HEK293 (cell line): ENCODE measurements around the gene FNDC1.
A peak's percentile ranks its signal among the peaks of the same experiment; 100 is the strongest.

ENCODE experiments used
- CTCF ChIA-PET: fragments of 350-600 bp; formaldehyde crosslinking; extraction: SDS; loops from one replicate; lab custom pipeline; 2021; ENCODE audit warnings: antibody characterized with exemption; lab: Yijun Ruan, JAX
- POLR2A ChIA-PET: fragments of 300-600 bp; formaldehyde crosslinking; extraction: SDS; loops from one replicate; lab custom pipeline; 2020; ENCODE audit warnings: antibody characterized with exemption, inconsistent platforms; lab: Yijun Ruan, JAX
- H3K27ac ChIP-seq: fragments of 200-500 bp; sonication (Bioruptor generic); 2 replicates; pipeline ENCODE4 v1.5.1; 2014; ENCODE audit warnings: low read depth, low read length, control low read depth, inconsistent platforms; ENCODE audit errors: extremely low read depth
- H3K36me3 ChIP-seq, 2 experiments: fragments of 200-500 bp in 1 of 2; sonication (Bioruptor generic) in 1 of 2; 1 replicate in 1 of 2; 2 replicates in 1 of 2; pipeline ENCODE4 v1.5.1; 2014 to 2017; ENCODE audit warnings: inconsistent platforms in 2 of 2, low read length in 2 of 2; ENCODE audit not compliant: control insufficient read depth in 2 of 2, insufficient read depth in 1 of 2
- H3K4me1 ChIP-seq: fragments of 200-500 bp; sonication (Bioruptor generic); 2 replicates; pipeline ENCODE4 v1.5.1; 2014; ENCODE audit warnings: mild to moderate bottlenecking, low read length, inconsistent platforms; ENCODE audit not compliant: control insufficient read depth, insufficient read depth
- H3K4me3 ChIP-seq: 2 replicates; pipeline ENCODE4 v1.5.1; 2011; ENCODE audit warnings: low read depth, mild to moderate bottlenecking, control low read depth, low read length, moderate library complexity
- H3K9me3 ChIP-seq: fragments of 200-500 bp; sonication (Bioruptor generic); 2 replicates; pipeline ENCODE4 v1.5.1; 2014; ENCODE audit warnings: low read depth, low read length, inconsistent platforms; ENCODE audit not compliant: control insufficient read depth, insufficient read depth
- FEZF1 ChIP-seq: fragments of 450-650 bp; formaldehyde crosslinking; IDR thresholded peaks from 2 replicates; pipeline ENCODE4 v1.5.1; 2016; ENCODE audit warnings: missing biosample characterization, missing genetic modification characterization
- KLF1 ChIP-seq: fragments of 450-650 bp; formaldehyde crosslinking; IDR thresholded peaks from 2 replicates; pipeline ENCODE4 v1.5.1; 2016; ENCODE audit warnings: missing biosample characterization, missing genetic modification characterization
- KLF7 ChIP-seq: fragments of 450-650 bp; formaldehyde crosslinking; IDR thresholded peaks from 2 replicates; pipeline ENCODE4 v1.5.1; 2016; ENCODE audit warnings: missing biosample characterization, missing genetic modification characterization, borderline replicate concordance
- MEIS1 ChIP-seq: sonication (generic); formaldehyde crosslinking; IDR thresholded peaks from 2 replicates; pipeline ENCODE4 v1.8.1; 2022; ENCODE audit warnings: missing genetic modification reagents, mild to moderate bottlenecking, borderline replicate concordance
- SP7 ChIP-seq: fragments of 450-650 bp; formaldehyde crosslinking; IDR thresholded peaks from 2 replicates; pipeline ENCODE4 v1.5.1; 2016; ENCODE audit warnings: missing biosample characterization, missing genetic modification characterization
- YY1 ChIP-seq: fragments of 450-650 bp; formaldehyde crosslinking; IDR thresholded peaks from 2 replicates; pipeline ENCODE4 v1.5.1; 2018; ENCODE audit warnings: missing biosample characterization, missing genetic modification characterization
- ZBTB17 ChIP-seq: fragments of 450-650 bp; formaldehyde crosslinking; IDR thresholded peaks from 2 replicates; pipeline ENCODE4 v1.5.1; 2016; ENCODE audit warnings: missing biosample characterization, missing genetic modification characterization
- ZFHX2 ChIP-seq: fragments of 450-650 bp; formaldehyde crosslinking; conservative IDR thresholded peaks from 2 replicates; pipeline ENCODE4 v1.5.1; 2016; ENCODE audit warnings: missing biosample characterization, missing genetic modification characterization
- ZNF10 ChIP-seq: fragments of 450-650 bp; formaldehyde crosslinking; IDR thresholded peaks from 2 replicates; pipeline ENCODE4 v1.5.1; 2017; ENCODE audit warnings: missing biosample characterization, missing genetic modification characterization
- ZNF133 ChIP-seq: fragments of 450-650 bp; formaldehyde crosslinking; IDR thresholded peaks from 2 replicates; pipeline ENCODE4 v1.5.1; 2016; ENCODE audit warnings: missing biosample characterization, missing genetic modification characterization
- ZNF155 ChIP-seq: fragments of 450-650 bp; formaldehyde crosslinking; IDR thresholded peaks from 2 replicates; pipeline ENCODE4 v1.5.1; 2016; ENCODE audit warnings: missing biosample characterization, missing genetic modification characterization
- ZNF350 ChIP-seq: fragments of 450-650 bp; formaldehyde crosslinking; IDR thresholded peaks from 2 replicates; pipeline ENCODE4 v1.5.0; 2017; ENCODE audit warnings: missing biosample characterization, mild to moderate bottlenecking, missing genetic modification characterization
- ZNF529 ChIP-seq: fragments of 450-650 bp; formaldehyde crosslinking; IDR thresholded peaks from 2 replicates; pipeline ENCODE4 v1.5.1; 2017; ENCODE audit warnings: missing genetic modification characterization, missing biosample characterization; ENCODE audit not compliant: insufficient replicate concordance
- ZNF600 ChIP-seq: fragments of 450-650 bp; formaldehyde crosslinking; IDR thresholded peaks from 2 replicates; pipeline ENCODE4 v1.5.1; 2016; ENCODE audit warnings: missing biosample characterization, missing genetic modification characterization
- ZNF654 ChIP-seq: fragments of 450-650 bp; formaldehyde crosslinking; IDR thresholded peaks from 2 replicates; pipeline ENCODE4 v1.5.1; 2016; ENCODE audit warnings: low read depth, missing biosample characterization, missing genetic modification characterization
- ZNF658 ChIP-seq: fragments of 450-650 bp; formaldehyde crosslinking; IDR thresholded peaks from 2 replicates; pipeline ENCODE4; 2016; ENCODE audit warnings: missing biosample characterization, missing genetic modification characterization
- ZNF664 ChIP-seq: fragments of 450-650 bp; formaldehyde crosslinking; IDR thresholded peaks from 2 replicates; pipeline ENCODE4 v1.5.1; 2016; ENCODE audit warnings: missing biosample characterization, missing genetic modification characterization
- ZNF777 ChIP-seq: fragments of 450-650 bp; formaldehyde crosslinking; IDR thresholded peaks from 2 replicates; pipeline ENCODE4 v1.5.1; 2017; ENCODE audit warnings: missing biosample characterization, missing genetic modification characterization, borderline replicate concordance
- TF ChIP-seq, protein P1 (sequence below): fragments of 450-650 bp; formaldehyde crosslinking; IDR thresholded peaks from 2 replicates; pipeline ENCODE4 v1.5.1; 2016; ENCODE audit warnings: missing biosample characterization, missing genetic modification characterization
- TF ChIP-seq, protein P2 (sequence below): fragments of 450-650 bp; formaldehyde crosslinking; IDR thresholded peaks from 2 replicates; pipeline ENCODE4 v1.5.1; 2016; ENCODE audit warnings: missing biosample characterization, missing genetic modification characterization
- TF ChIP-seq, protein P3 (sequence below): fragments of 450-650 bp; formaldehyde crosslinking; IDR thresholded peaks from 2 replicates; pipeline ENCODE4 v1.5.1; 2016; ENCODE audit warnings: missing biosample characterization, missing genetic modification characterization
- TF ChIP-seq, protein P4 (sequence below): fragments of 450-650 bp; formaldehyde crosslinking; IDR thresholded peaks from 2 replicates; pipeline ENCODE4 v1.5.1; 2016; ENCODE audit warnings: missing biosample characterization, missing genetic modification characterization, low read depth
- TF ChIP-seq, protein P5 (sequence below): fragments of 450-650 bp; formaldehyde crosslinking; IDR thresholded peaks from 2 replicates; pipeline ENCODE4 v1.5.1; 2016; ENCODE audit warnings: missing biosample characterization, missing genetic modification characterization

FNDC1 gene

DNA sequence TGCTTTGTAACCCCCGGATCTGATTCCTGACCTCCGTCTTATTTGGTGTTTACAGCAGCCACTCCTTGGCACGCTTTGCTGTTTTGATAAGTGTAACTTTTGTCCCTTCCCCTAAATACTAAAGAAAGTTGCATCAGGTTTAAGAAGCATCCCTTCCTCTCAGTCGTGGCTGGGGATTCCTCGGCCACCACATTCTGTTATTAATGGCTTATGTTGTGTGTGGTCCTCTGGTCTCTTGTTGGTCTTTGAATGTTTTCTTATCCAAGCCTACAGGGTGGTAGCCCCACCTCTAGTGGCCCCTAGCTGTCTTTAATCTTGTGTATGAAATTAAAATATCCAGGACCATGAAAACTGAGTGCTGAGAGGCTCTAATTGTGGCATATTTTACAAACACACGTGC, 37.5 kb upstream of the FNDC1 start:
- no peak for TF ChIP-seq KLF1 (tag by site-specific recombination)
- TF ChIP-seq ZNF155 (tag by site-specific recombination): no peak
- TF ChIP-seq ZNF658 (tag by site-specific recombination): no peak
- TF ChIP-seq KLF7 (tag by site-specific recombination): no peak
- TF ChIP-seq ZNF133 (tag by site-specific recombination): no peak
- no peak for TF ChIP-seq ZNF10 (tag by site-specific recombination)
- TF ChIP-seq ZNF350 (tag by site-specific recombination): no peak
- TF ChIP-seq ZNF654: no peak
- TF ChIP-seq, protein P1, sequence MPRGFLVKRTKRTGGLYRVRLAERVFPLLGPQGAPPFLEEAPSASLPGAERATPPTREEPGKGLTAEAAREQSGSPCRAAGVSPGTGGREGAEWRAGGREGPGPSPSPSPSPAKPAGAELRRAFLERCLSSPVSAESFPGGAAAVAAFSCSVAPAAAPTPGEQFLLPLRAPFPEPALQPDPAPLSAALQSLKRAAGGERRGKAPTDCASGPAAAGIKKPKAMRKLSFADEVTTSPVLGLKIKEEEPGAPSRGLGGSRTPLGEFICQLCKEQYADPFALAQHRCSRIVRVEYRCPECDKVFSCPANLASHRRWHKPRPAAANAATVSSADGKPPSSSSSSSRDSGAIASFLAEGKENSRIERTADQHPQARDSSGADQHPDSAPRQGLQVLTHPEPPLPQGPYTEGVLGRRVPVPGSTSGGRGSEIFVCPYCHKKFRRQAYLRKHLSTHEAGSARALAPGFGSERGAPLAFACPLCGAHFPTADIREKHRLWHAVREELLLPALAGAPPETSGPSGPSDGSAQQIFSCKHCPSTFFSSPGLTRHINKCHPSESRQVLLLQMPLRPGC: no peak
- TF ChIP-seq ZNF600 (tag by site-specific recombination): no peak
- no peak for TF ChIP-seq MEIS1
- TF ChIP-seq SP7 (tag by site-specific recombination): no peak
- TF ChIP-seq, protein P2, sequence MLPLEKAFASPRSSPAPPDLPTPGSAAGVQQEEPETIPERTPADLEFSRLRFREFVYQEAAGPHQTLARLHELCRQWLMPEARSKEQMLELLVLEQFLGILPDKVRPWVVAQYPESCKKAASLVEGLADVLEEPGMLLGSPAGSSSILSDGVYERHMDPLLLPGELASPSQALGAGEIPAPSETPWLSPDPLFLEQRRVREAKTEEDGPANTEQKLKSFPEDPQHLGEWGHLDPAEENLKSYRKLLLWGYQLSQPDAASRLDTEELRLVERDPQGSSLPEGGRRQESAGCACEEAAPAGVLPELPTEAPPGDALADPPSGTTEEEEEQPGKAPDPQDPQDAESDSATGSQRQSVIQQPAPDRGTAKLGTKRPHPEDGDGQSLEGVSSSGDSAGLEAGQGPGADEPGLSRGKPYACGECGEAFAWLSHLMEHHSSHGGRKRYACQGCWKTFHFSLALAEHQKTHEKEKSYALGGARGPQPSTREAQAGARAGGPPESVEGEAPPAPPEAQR (tag by site-specific recombination): no peak
- Histone ChIP-seq H3K4me3 (no peak overlapping the region), H3K27ac (no peak overlapping the region), H3K36me3 (no peaks in the 10 kb centered on the region), H3K4me1 (no peaks in the 10 kb centered on the region), H3K9me3 (no peaks in the 10 kb centered on the region)
- ChIA-PET CTCF (interaction anchor here (0.5 to 6.0 kb wide), 6 partner anchors 9 to 1065 kb away, joined by 3 to 76 read pairs (median 4); no protein-coding TSS in a partner anchor), POLR2A (no interaction called here)

DNA sequence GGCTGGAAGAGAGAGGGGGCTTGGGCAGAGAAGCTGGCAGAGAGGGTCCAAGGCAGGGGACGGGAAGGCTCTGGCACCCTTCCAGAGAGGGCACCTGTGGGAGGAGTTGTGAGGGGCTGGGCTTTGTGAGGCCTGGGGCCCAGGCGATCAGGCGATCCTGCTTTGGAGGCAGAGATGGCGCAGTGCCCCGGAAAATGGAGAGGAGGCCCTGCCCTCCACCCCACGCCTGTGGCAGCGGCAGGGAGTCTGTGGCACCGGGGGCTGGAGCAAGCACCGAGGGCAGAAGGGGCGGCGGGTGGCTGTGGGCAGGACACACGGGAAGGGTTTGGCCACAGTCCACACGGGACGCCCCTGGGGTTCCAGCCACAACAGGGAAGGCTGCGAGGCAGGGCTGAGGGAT, 36.5 kb upstream of the FNDC1 start:
- Histone ChIP-seq H3K27ac (no peak overlapping the region), H3K4me3 (no peak overlapping the region)
- POLR2A ChIA-PET: no interaction called here
- TF ChIP-seq ZFHX2 (tag by site-specific recombination) (peak; percentile 24; the same call in 1 of the 2 replicates), SP7 (tag by site-specific recombination) (no peak), ZNF777 (tag by site-specific recombination) (no peak)
- TF ChIP-seq, protein P3, sequence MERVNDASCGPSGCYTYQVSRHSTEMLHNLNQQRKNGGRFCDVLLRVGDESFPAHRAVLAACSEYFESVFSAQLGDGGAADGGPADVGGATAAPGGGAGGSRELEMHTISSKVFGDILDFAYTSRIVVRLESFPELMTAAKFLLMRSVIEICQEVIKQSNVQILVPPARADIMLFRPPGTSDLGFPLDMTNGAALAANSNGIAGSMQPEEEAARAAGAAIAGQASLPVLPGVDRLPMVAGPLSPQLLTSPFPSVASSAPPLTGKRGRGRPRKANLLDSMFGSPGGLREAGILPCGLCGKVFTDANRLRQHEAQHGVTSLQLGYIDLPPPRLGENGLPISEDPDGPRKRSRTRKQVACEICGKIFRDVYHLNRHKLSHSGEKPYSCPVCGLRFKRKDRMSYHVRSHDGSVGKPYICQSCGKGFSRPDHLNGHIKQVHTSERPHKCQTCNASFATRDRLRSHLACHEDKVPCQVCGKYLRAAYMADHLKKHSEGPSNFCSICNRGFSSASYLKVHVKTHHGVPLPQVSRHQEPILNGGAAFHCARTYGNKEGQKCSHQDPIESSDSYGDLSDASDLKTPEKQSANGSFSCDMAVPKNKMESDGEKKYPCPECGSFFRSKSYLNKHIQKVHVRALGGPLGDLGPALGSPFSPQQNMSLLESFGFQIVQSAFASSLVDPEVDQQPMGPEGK (tag by site-specific recombination): no peak
- TF ChIP-seq, all 188 proteins: peak for 1
- Histone ChIP-seq H3K4me1 (no peaks in the 10 kb centered on the region), H3K9me3 (no peaks in the 10 kb centered on the region), H3K36me3 (no peaks in the 10 kb centered on the region)
- CTCF ChIA-PET: interaction anchor here (0.6 to 6.0 kb wide), 10 partner anchors 10 to 1858 kb away, joined by 3 to 96 read pairs (median 26); partner anchors contain the start of gene TAGAP

DNA sequence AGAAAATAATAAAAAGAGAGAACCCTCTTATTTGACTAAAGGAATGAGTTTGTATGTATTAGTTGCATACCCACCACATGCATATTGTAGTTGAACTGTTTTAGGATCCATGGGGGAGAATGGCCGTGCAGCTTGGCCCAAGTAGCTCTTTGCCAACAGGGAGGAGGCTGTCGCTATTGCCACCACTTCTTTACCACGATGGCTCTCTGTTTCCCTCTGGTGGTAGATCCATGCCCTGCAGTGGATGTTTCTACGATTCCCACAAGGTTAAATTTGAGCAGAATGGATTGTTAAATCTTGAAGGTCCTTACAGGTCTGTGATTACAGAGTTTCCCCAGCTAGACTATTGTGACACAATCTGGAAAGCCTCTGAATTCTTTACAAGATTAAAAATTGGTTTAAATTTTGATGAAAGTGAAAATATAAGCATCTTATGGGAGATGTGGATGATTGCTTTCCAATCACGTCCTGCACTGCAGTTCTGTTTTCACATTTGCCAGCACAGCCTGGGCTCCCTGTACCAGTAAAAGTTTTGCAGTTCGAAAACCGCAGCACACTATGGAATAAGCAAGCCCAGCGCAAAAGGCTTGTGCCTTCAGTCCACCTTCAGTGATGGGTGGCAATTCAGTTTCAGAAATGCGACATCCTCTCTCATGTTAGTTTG, 34.4 kb upstream of the FNDC1 start:
- H3K36me3 ChIP-seq: no peaks in the 10 kb centered on the region
- H3K9me3 ChIP-seq: no peaks in the 10 kb centered on the region
- H3K4me3 ChIP-seq: no peak overlapping the region
- H3K27ac ChIP-seq: no peak overlapping the region
- POLR2A ChIA-PET: interaction anchor here (1.0 kb wide), 2 partner anchors 25 to 126 kb away, joined by 3 to 4 read pairs; no protein-coding TSS in a partner anchor
- no peaks in the 10 kb centered on the region for H3K4me1 ChIP-seq
- CTCF ChIA-PET: interaction anchor here (0.5 to 6.0 kb wide), 58 partner anchors 12 to 954 kb away, joined by 3 to 96 read pairs (median 4); partner anchors contain the start of genes RSPH3 and TAGAP
- TF ChIP-seq YY1 (tag by site-specific recombination): 0 out of 2 replicates have a peak, but pooled peaks have one; percentile 35
- TF ChIP-seq ZNF664: no peak
- TF ChIP-seq, protein P4, sequence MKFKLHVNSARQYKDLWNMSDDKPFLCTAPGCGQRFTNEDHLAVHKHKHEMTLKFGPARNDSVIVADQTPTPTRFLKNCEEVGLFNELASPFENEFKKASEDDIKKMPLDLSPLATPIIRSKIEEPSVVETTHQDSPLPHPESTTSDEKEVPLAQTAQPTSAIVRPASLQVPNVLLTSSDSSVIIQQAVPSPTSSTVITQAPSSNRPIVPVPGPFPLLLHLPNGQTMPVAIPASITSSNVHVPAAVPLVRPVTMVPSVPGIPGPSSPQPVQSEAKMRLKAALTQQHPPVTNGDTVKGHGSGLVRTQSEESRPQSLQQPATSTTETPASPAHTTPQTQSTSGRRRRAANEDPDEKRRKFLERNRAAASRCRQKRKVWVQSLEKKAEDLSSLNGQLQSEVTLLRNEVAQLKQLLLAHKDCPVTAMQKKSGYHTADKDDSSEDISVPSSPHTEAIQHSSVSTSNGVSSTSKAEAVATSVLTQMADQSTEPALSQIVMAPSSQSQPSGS: no peak
- no peak for TF ChIP-seq FEZF1 (tag by site-specific recombination)
- TF ChIP-seq ZBTB17 (tag by site-specific recombination): peak; percentile 49
- TF ChIP-seq, protein P5, sequence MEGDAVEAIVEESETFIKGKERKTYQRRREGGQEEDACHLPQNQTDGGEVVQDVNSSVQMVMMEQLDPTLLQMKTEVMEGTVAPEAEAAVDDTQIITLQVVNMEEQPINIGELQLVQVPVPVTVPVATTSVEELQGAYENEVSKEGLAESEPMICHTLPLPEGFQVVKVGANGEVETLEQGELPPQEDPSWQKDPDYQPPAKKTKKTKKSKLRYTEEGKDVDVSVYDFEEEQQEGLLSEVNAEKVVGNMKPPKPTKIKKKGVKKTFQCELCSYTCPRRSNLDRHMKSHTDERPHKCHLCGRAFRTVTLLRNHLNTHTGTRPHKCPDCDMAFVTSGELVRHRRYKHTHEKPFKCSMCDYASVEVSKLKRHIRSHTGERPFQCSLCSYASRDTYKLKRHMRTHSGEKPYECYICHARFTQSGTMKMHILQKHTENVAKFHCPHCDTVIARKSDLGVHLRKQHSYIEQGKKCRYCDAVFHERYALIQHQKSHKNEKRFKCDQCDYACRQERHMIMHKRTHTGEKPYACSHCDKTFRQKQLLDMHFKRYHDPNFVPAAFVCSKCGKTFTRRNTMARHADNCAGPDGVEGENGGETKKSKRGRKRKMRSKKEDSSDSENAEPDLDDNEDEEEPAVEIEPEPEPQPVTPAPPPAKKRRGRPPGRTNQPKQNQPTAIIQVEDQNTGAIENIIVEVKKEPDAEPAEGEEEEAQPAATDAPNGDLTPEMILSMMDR: peak; percentile 75
- no peak for TF ChIP-seq ZNF529
